GM12801 (cell line): ENCODE measurements around the gene PRKCQ.

Experiments
- CTCF ChIP-seq: IDR thresholded peaks from one replicate; pipeline ENCODE4 v1.5.1; 2011; ENCODE audit warnings: control low read depth; ENCODE audit not compliant: insufficient read length; ENCODE audit errors: extremely low read depth

Gene PRKCQ

GRCh38 chr10:6553937-6554336, 26.1 kb downstream of the PRKCQ start:
- TF ChIP-seq CTCF, result no peak

- no peak for TF ChIP-seq CTCF
These were observed 36.6 kb downstream of the PRKCQ start for GRCh38 chr10:6543431-6544005.

- no peak for TF ChIP-seq CTCF
These were observed 37.1 kb downstream of the PRKCQ start for GRCh38 chr10:6542999-6543430.

GRCh38 chr10:6539833-6540232, 40.2 kb downstream of the PRKCQ start:
- TF ChIP-seq CTCF, result no peak

GRCh38 chr10:6537770-6538169, 42.3 kb downstream of the PRKCQ start:
- no peak for TF ChIP-seq CTCF

- no peak for TF ChIP-seq CTCF
These were observed 44.0 kb downstream of the PRKCQ start for GRCh38 chr10:6536102-6536501.

- no peak for TF ChIP-seq CTCF
These were observed 44.8 kb downstream of the PRKCQ start for GRCh38 chr10:6535156-6535764.
